K562 (cell line): ENCODE results near the gene TMPRSS7. TPM values are rescaled to one million over a fixed set of nuclear protein-coding genes. Genes with fewer than 3 reads are reported as not detected.
A peak's percentile ranks its signal among the peaks of the same experiment; 100 is the strongest.
"Not testable (repeated sequence)": the region's sequence is repeated elsewhere in the genome, so short reads cannot be mapped to it uniquely, and the experiment has no call there.

Source experiments
- ATAC-seq: fragments of 200-7000 bp; cut with Tn5 transposase; 3 replicates; pipeline ENCODE4 v1.9.1; 2020; ENCODE audit warnings: moderate library complexity
- BruUV-seq: library from RNA; stranded (reverse); fragments of 400-500 nt; replicated peaks from 2 replicates; lab custom pipeline; 2021; lab: Mats Ljungman, UMichigan
- CTCF ChIA-PET: fragments of 300-600 bp; formaldehyde crosslinking; extraction: SDS; loops from one replicate; lab custom pipeline; 2021; ENCODE audit warnings: low intra/inter-chr PET ratio; lab: Yijun Ruan, JAX
- POLR2A ChIA-PET: fragments of 300-600, 350-650 bp; sonication (Branson Sonifier 250); formaldehyde crosslinking; extraction: SDS; loops from one replicate; lab custom pipeline; 2021; ENCODE audit warnings: antibody characterized with exemption, inconsistent platforms; lab: Yijun Ruan, JAX
- DNase-seq, 4 experiments: peaks; one replicate each; pipeline versions ENCODE4 v3.0.0 to v3.0.0-alpha.2; 2011 to 2018; ENCODE audit warnings: low spot score in 3 of 4, mixed read lengths in 3 of 4; ENCODE audit errors: extremely low read depth in 1 of 4
- FAIRE-seq: peaks from 2 replicates; lab custom pipeline; 2011; peaks lifted over from hg19 to GRCh38; lab: Jason Lieb, UNC
- H2AFZ ChIP-seq: 2 replicates; pipeline ENCODE4 v1.6.0; 2011; ENCODE audit warnings: low read depth, low read length, control low read depth, inconsistent platforms
- H3K27ac ChIP-seq: fragments of 200-600 bp; 3 replicates; pipeline ENCODE4 v1.8.0; 2011; ENCODE audit warnings: low read depth, mild to moderate bottlenecking, control low read depth, inconsistent platforms, low read length, moderate library complexity, mixed read lengths; ENCODE audit errors: extremely low read depth
- H3K27me3 ChIP-seq, 2 experiments: fragments of 300-600 bp in 1 of 2; 2 replicates in 1 of 2; 3 replicates in 1 of 2; pipeline versions ENCODE4 v1.6.0 to v1.8.0; 2011; ENCODE audit warnings: inconsistent platforms in 2 of 2, low read length in 2 of 2, mild to moderate bottlenecking in 1 of 2, mixed read lengths in 1 of 2, moderate library complexity in 1 of 2; ENCODE audit not compliant: control insufficient read depth in 2 of 2, insufficient read depth in 2 of 2
- H3K36me3 ChIP-seq: fragments of 300-600 bp; 3 replicates; pipeline ENCODE4 v1.8.0; 2011; ENCODE audit warnings: mild to moderate bottlenecking, low read length, inconsistent platforms; ENCODE audit not compliant: control insufficient read depth, insufficient read depth
- H3K4me1 ChIP-seq, 2 experiments: fragments of 200-600 bp in 1 of 2; replicated peaks in 1 of 2; 2 replicates in 1 of 2; 3 replicates in 1 of 2; pipeline versions ENCODE4 v1.5.1 to v1.8.0; 2011; ENCODE audit warnings: inconsistent platforms in 2 of 2, low read length in 2 of 2, mild to moderate bottlenecking in 1 of 2, mixed read lengths in 1 of 2, moderate library complexity in 1 of 2; ENCODE audit not compliant: control insufficient read depth in 2 of 2, insufficient read depth in 2 of 2
- H3K4me2 ChIP-seq: 2 replicates; pipeline ENCODE4 v1.6.1; 2011; ENCODE audit warnings: low read length, control low read depth, inconsistent platforms, mixed read lengths; ENCODE audit not compliant: insufficient read depth
- H3K4me3 ChIP-seq: fragments of 200-600 bp; sonication (generic), shearing (Covaris generic); 2 replicates; pipeline ENCODE4 v1.5.1; 2016; ENCODE audit warnings: control low read depth, inconsistent platforms
- H3K79me2 ChIP-seq: fragments of 200-600 bp; 3 replicates; pipeline ENCODE4 v1.8.0; 2011; ENCODE audit warnings: low read length, inconsistent platforms; ENCODE audit not compliant: control insufficient read depth, insufficient read depth
- H3K9ac ChIP-seq, 2 experiments: 2 replicates each; pipeline versions ENCODE4 v1.6.0 to v1.6.1; 2011; ENCODE audit warnings: low read depth in 2 of 2, low read length in 2 of 2, control low read depth in 1 of 2, inconsistent platforms in 1 of 2, mild to moderate bottlenecking in 1 of 2, mixed read lengths in 1 of 2; ENCODE audit not compliant: insufficient read depth in 1 of 2
- H3K9me1 ChIP-seq: one replicate; pipeline ENCODE4 v1.6.0; 2011; ENCODE audit warnings: inconsistent platforms, mild to moderate bottlenecking, low read length, moderate library complexity; ENCODE audit not compliant: control insufficient read depth, insufficient read depth
- H3K9me3 ChIP-seq: replicated peaks from 2 replicates; pipeline ENCODE4 v1.5.1; 2011; ENCODE audit warnings: low read depth, low read length, inconsistent platforms; ENCODE audit not compliant: control insufficient read depth, insufficient read depth
- H4K20me1 ChIP-seq: replicated peaks from 2 replicates; pipeline ENCODE4 v1.6.1; 2011; ENCODE audit warnings: low read length, inconsistent platforms, mixed read lengths; ENCODE audit not compliant: control insufficient read depth, insufficient read depth
- FOXA3 ChIP-seq, 2 experiments: fragments of 450-650 bp in 1 of 2; sonication (generic) in 1 of 2; formaldehyde crosslinking; IDR thresholded peaks in 1 of 2; conservative IDR thresholded peaks in 1 of 2; 2 replicates each; pipeline versions ENCODE4 v1.4.0 to v1.8.0; 2020 to 2022; ENCODE audit warnings: mild to moderate bottlenecking in 2 of 2, missing genetic modification reagents in 1 of 2
- NRF1 ChIP-seq, 2 experiments: fragments of 450-650 bp; IDR thresholded peaks in 1 of 2; conservative IDR thresholded peaks in 1 of 2; 2 replicates each; pipeline ENCODE4 v1.6.1; 2014; ENCODE audit warnings: mild to moderate bottlenecking in 2 of 2
- YY1 ChIP-seq, 3 experiments: IDR thresholded peaks; 2 replicates each; pipeline ENCODE4 v1.6.1; 2011; ENCODE audit warnings: low read length in 2 of 3, mild to moderate bottlenecking in 2 of 3, moderate library complexity in 2 of 3, borderline replicate concordance in 1 of 3, control low read depth in 1 of 3, low read depth in 1 of 3; ENCODE audit not compliant: insufficient read depth in 3 of 3, insufficient replicate concordance in 2 of 3, control insufficient read depth in 1 of 3, insufficient read length in 1 of 3; ENCODE audit errors: extremely low read depth in 1 of 3
- WGBS: fragments of 100-300 bp; shearing (Covaris generic); methylation state at CpG from one replicate; pipeline ENCODE4 v1.1.6; 2016; ENCODE audit warnings: low coverage, mixed read lengths; ENCODE audit not compliant: insufficient coverage; ENCODE audit errors: missing lambda C conversion rate; 5-methylcytosine and 5-hydroxymethylcytosine counted together
- in situ Hi-C: fragments of 300-500 bp; cut with MboI; formaldehyde crosslinking; loops from 4 replicates; pipeline ENCODE4 v1.15.0; 2018; ENCODE audit warnings: inconsistent platforms, mixed read lengths
- intact Hi-C: fragments of 100-400 bp; cut with micrococcal nuclease; formaldehyde crosslinking; loops from 2 replicates; pipeline ENCODE4 v1.14.2; 2022
- polyA plus RNA-seq, 8 experiments: library from polyadenylated mRNA; depleted of rRNA in 4 of 8; stranded (reverse) in 5 of 8; unstranded in 3 of 8; fragments of >200 nt; fragmentation: Nextera tagmentation in 2 of 8; fragmentation: Illumina TruSeq in 1 of 8; extraction: Ambion mirVana in 2 of 8; extraction: Trizol in 1 of 8; gene quantifications; 2 replicates each; pipeline versions ENCODE4 v1.2.1 to v1.2.3, GENCODE V29; 2011 to 2014; ENCODE audit warnings: inconsistent platforms in 1 of 8, missing spikeins in 1 of 8
- total RNA-seq, 7 experiments: library from RNA; depleted of rRNA in 6 of 7; stranded (reverse); fragments of >200 nt in 6 of 7; fragmentation: Illumina TruSeq in 2 of 7; extraction: Trizol in 2 of 7; gene quantifications; 2 replicates each; pipeline versions ENCODE4 v1.2.1 to v1.2.3, GENCODE V29; 2011 to 2021; ENCODE audit warnings: low replicate concordance in 1 of 7

TMPRSS7 gene
- total and polyA plus RNA-seq, 9 of the 15 experiments (the other 6 are each of a cell fraction or from before 2014, with no cell fraction given): not detected

- DNase-seq, H3K9me3 ChIP-seq, ATAC-seq, H3K4me1 ChIP-seq, in situ Hi-C loops, H3K4me2 ChIP-seq, H3K79me2 ChIP-seq, FAIRE-seq, H3K4me3 ChIP-seq, H3K9me1 ChIP-seq, H4K20me1 ChIP-seq, H3K27ac ChIP-seq, H3K9ac ChIP-seq, CTCF ChIA-PET, H3K27me3 ChIP-seq, H3K36me3 ChIP-seq, POLR2A ChIA-PET, intact Hi-C loops, BruUV-seq: not testable (repeated sequence)
- WGBS: 3% methylated on average over 6 of the region's 8 CpGs
- H2AFZ ChIP-seq: peak overlapping the region; percentile 51; the same call in 1 of the 2 replicates
- TF ChIP-seq YY1 (IDR thresholded peaks at IDR 0.05; ENCODE audit: borderline replicate concordance in 1 of 3, control insufficient read depth in 1 of 3, extremely low read depth in 1 of 3, insufficient read depth in 3 of 3, insufficient read length in 1 of 3, insufficient replicate concordance in 2 of 3, low read depth in 1 of 3, low read length in 2 of 3) (peak in 1 of 3 experiments; percentile 36), FOXA3 (CRISPR knock-in tag; conservative IDR thresholded peaks at IDR 0.05 in 1 of 2, IDR thresholded peaks at IDR 0.05 in 1 of 2) (peak in 1 of 2 experiments; percentile 36; a peak in 1 of 4 replicates), NRF1 (conservative IDR thresholded peaks at IDR 0.05 in 1 of 2, IDR thresholded peaks at IDR 0.05 in 1 of 2) (0 out of 4 replicates have a peak, but pooled peaks of 1 of the 2 experiments have one; percentile 15)
Observed at GRCh38 chr3:112072387-112073060, 38.0 kb downstream of the TMPRSS7 start.
